ENCODE results near the gene NDUFB10.
"Not testable (repeated sequence)": the region's sequence is repeated elsewhere in the genome, so short reads cannot be mapped to it uniquely, and the experiment has no call there.

DNA sequence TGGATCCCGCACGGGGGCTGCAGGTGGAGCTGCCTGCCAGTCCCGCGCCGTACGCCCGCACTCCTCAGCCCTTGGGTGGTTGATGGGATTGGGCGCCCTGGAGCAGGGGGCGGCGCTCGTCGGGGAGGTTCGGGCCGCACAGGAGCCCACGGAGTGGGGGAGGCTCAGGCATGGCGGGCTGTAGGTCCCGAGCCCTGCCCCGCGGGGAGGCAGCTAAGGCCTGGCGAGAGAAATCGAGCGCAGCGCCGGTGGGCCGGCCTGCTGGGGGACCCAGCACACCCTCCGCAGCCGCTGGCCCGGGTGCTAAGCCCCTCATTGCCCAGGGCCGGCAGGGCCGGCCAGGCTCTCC lies 1.2 kb upstream of the NDUFB10 start:
- TF ChIP-seq, protein P1, sequence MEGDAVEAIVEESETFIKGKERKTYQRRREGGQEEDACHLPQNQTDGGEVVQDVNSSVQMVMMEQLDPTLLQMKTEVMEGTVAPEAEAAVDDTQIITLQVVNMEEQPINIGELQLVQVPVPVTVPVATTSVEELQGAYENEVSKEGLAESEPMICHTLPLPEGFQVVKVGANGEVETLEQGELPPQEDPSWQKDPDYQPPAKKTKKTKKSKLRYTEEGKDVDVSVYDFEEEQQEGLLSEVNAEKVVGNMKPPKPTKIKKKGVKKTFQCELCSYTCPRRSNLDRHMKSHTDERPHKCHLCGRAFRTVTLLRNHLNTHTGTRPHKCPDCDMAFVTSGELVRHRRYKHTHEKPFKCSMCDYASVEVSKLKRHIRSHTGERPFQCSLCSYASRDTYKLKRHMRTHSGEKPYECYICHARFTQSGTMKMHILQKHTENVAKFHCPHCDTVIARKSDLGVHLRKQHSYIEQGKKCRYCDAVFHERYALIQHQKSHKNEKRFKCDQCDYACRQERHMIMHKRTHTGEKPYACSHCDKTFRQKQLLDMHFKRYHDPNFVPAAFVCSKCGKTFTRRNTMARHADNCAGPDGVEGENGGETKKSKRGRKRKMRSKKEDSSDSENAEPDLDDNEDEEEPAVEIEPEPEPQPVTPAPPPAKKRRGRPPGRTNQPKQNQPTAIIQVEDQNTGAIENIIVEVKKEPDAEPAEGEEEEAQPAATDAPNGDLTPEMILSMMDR (optimal IDR thresholded peaks at IDR 0.05 in 1 of 3, IDR thresholded peaks at IDR 0.05 in 1 of 3, conservative IDR thresholded peaks at IDR 0.05 in 1 of 3; ENCODE audit: extremely low read depth in 1 of 3, insufficient read depth in 2 of 3, low read length in 3 of 3): not testable (repeated sequence)
- TF ChIP-seq EZH2 (IDR thresholded peaks at IDR 0.05; ENCODE audit: low read length): not testable (repeated sequence)
